OCI-LY3 (cell line): ENCODE data around the gene EPN3.

ENCODE experiments used
- H2AFZ ChIP-seq: fragments of 200-600, 300-600 bp; shearing (Covaris generic); 2 replicates; pipeline ENCODE4 v1.6.0; 2014; ENCODE audit warnings: antibody characterized with exemption, low read depth, low read length
- H3K27ac ChIP-seq: fragments of 200-600, 300-600 bp; sonication (generic); 2 replicates; pipeline ENCODE4 v1.5.1; 2014; ENCODE audit warnings: mild to moderate bottlenecking, low read length, moderate library complexity, mixed read lengths
- H3K27me3 ChIP-seq: fragments of 200-600, 300-600 bp; sonication (generic); 2 replicates; pipeline ENCODE4 v1.6.1; 2014; ENCODE audit warnings: low read depth, low read length, mixed read lengths
- H3K36me3 ChIP-seq: fragments of 200-600, 300-600 bp; sonication (generic); replicated peaks from 2 replicates; pipeline ENCODE3; 2014; ENCODE audit warnings: low read depth, low read length, mixed read lengths
- H3K4me1 ChIP-seq: fragments of 300-600, 200-600 bp; sonication (generic); 2 replicates; pipeline ENCODE4 v1.6.1; 2014; ENCODE audit warnings: low read length, mixed read lengths
- H3K4me2 ChIP-seq: fragments of 200-600, 300-600 bp; sonication (generic); 2 replicates; pipeline ENCODE4 v1.6.1; 2014; ENCODE audit warnings: low read length, mixed read lengths
- H3K4me3 ChIP-seq: fragments of 300-600, 200-600 bp; sonication (generic); 2 replicates; pipeline ENCODE4 v1.5.1; 2014; ENCODE audit warnings: antibody characterized with exemption, mild to moderate bottlenecking, low read length, moderate library complexity
- H3K79me2 ChIP-seq: fragments of 300-600, 200-600 bp; shearing (Covaris generic); 2 replicates; pipeline ENCODE4 v1.6.1; 2014; ENCODE audit warnings: mild to moderate bottlenecking, low read length, mixed read lengths
- H3K9ac ChIP-seq: fragments of 300-600, 200-600 bp; shearing (Covaris generic); 2 replicates; pipeline ENCODE4 v1.6.0; 2014; ENCODE audit warnings: mild to moderate bottlenecking, low read length, moderate library complexity
- H3K9me3 ChIP-seq: fragments of 200-600, 300-600 bp; shearing (Covaris generic); 2 replicates; pipeline ENCODE4 v1.6.1; 2014; ENCODE audit warnings: low read length, mixed read lengths; ENCODE audit not compliant: insufficient read depth
- H4K20me1 ChIP-seq: fragments of 200-600, 300-600 bp; sonication (generic); 2 replicates; pipeline ENCODE4 v1.6.1; 2016; ENCODE audit warnings: low read length, mixed read lengths; ENCODE audit not compliant: insufficient read depth
- CTCF ChIP-seq: fragments of 200-600, 300-600 bp; sonication (generic); IDR thresholded peaks from 2 replicates; pipeline ENCODE4 v1.5.1; 2014; ENCODE audit warnings: antibody characterized with exemption, low read length, low read depth
- EZH2phosphoT487 ChIP-seq: fragments of 200-600 bp; shearing (Covaris generic); IDR thresholded peaks from 2 replicates; pipeline ENCODE4 v1.6.1; 2018; ENCODE audit warnings: antibody characterized with exemption, mixed run types, low read depth

Gene EPN3

DNA sequence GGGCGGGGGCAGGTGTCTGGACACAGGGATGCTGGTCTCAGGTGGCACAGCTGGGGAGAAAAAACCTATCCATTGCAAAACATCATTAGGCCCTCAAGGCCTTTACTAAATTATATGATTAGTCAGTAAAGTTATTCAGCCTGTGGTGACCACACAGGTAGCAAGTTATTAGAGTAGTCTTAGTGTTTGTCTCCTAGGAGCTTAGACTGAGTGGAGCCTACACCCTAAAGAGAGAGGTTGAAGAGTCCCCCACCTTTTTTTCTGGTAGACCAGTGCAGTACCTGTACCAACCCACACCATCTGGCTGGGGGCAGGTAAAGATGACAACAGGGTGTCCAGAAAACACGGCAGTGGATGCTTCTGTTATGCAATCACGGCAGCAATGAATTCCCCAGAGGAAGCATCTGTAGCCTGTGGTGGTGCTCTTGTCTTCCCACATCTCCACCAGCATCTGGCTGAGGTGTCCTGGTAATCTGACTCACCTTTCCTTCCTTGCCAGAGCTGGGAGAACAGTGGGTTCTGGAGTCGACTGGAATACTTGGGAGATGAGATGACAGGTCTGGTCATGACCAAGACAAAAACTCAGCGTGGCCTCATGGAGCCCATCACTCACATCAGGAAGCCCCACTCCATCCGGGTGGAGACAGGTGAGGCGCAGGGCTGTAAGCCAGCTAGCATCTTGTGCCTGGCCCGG is 13.2 kb upstream of the EPN3 start:
- Histone ChIP-seq H4K20me1 (no peaks in the 10 kb centered on the region), H3K4me2 (no peak overlapping the region), H3K4me3 (no peak overlapping the region), H3K9me3 (no peaks in the 10 kb centered on the region), H3K79me2 (no peaks in the 10 kb centered on the region), H3K27ac (no peak overlapping the region), H3K27me3 (no peaks in the 10 kb centered on the region), H3K36me3 (no peaks in the 10 kb centered on the region), H3K4me1 (no peaks in the 10 kb centered on the region), H2AFZ (no peak overlapping the region), H3K9ac (no peak overlapping the region)
- TF ChIP-seq CTCF = no peak
- no peak for TF ChIP-seq EZH2phosphoT487

DNA sequence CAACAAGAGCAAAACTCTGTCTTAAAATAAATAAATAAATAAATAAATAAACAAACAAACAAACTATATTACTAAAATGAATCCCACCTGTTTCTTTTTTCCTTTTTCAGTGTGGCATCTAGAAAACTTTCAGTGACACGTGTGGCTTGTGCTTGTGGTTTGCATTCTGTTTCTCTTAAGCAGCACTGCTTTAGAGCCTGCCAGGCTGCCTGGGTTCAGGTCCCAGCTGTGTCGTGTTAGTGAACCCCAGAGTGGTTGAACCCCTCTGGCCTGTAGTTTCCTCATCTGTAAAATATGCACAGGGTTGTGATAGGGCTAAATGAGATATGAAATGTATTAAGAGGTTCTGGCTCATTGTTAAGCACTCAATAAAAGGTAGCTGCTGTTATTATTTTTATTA is 12.1 kb upstream of the EPN3 start:
- H3K27me3 ChIP-seq = no peaks in the 10 kb centered on the region
- no peak overlapping the region for H3K4me3 ChIP-seq
- H4K20me1 ChIP-seq = no peaks in the 10 kb centered on the region
- H3K27ac ChIP-seq = no peak overlapping the region
- no peaks in the 10 kb centered on the region for H3K9me3 ChIP-seq
- no peak overlapping the region for H3K4me2 ChIP-seq
- no peak for TF ChIP-seq CTCF
- TF ChIP-seq EZH2phosphoT487 = no peak
- no peaks in the 10 kb centered on the region for H3K4me1 ChIP-seq
- H3K9ac ChIP-seq = no peak overlapping the region
- no peaks in the 10 kb centered on the region for H3K36me3 ChIP-seq
- H2AFZ ChIP-seq = no peak overlapping the region
- H3K79me2 ChIP-seq = no peaks in the 10 kb centered on the region

DNA sequence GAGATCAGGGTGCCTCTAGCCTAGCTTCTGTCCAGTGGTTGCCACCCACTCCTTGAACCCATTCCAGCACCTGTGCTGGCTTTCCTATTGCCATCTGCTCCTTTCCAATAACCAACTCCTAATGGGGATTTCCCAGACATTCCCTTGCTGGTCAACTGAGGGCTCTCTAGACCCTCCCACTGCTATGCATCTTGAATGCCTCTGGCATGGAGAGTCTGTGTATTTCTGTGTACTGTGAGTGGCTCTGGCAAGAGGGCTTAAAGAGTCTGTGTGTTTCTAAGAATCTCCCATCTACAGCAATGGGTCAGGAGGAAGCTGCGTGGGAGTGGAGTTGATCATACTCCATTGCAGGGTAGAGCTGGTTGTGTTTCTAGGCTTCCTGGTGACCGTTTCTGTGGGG is 11.0 kb upstream of the EPN3 start:
- Histone ChIP-seq H3K4me3 (no peak overlapping the region), H2AFZ (no peak overlapping the region), H3K4me1 (no peaks in the 10 kb centered on the region), H3K9ac (no peak overlapping the region), H3K9me3 (no peaks in the 10 kb centered on the region), H3K79me2 (no peaks in the 10 kb centered on the region), H3K27ac (no peak overlapping the region), H3K27me3 (no peaks in the 10 kb centered on the region), H4K20me1 (no peaks in the 10 kb centered on the region), H3K4me2 (no peak overlapping the region), H3K36me3 (no peaks in the 10 kb centered on the region)
- TF ChIP-seq CTCF = no peak

DNA sequence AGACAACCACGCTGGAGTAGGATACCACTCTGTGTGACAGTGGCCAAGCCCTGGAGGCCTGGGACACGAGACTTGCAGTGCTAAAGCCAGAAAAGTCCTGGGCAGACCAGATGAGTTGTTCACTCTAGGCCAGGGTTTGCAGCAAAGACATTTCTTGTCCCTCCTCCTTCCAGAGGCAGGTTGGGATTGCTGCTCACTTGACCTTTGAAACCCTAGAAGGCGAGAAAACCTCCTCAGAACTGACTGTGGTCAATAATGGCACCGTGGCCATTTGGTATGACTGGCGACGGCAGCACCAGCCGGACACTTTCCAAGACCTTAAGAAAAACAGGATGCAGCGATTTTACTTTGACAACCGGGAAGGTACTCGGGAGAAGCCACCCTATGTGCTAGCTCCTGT is 9.8 kb upstream of the EPN3 start:
- Histone ChIP-seq H3K36me3 (no peaks in the 10 kb centered on the region), H3K4me3 (no peak overlapping the region), H3K9ac (no peak overlapping the region), H3K4me1 (no peaks in the 10 kb centered on the region), H3K4me2 (no peak overlapping the region), H3K9me3 (no peaks in the 10 kb centered on the region), H4K20me1 (no peaks in the 10 kb centered on the region), H2AFZ (no peak overlapping the region), H3K27me3 (no peaks in the 10 kb centered on the region), H3K79me2 (no peaks in the 10 kb centered on the region), H3K27ac (no peak overlapping the region)
- TF ChIP-seq EZH2phosphoT487 (no peak), CTCF (no peak)
